Measurements from ENCODE around the gene SORCS2.

- no peak for TF ChIP-seq CTCF (IDR thresholded peaks at IDR 0.05 in 4 of 5, conservative IDR thresholded peaks at IDR 0.05 in 1 of 5)
- TF ChIP-seq POLR2A (IDR thresholded peaks at IDR 0.05) = no peak
Observed at GRCh38 chr4:7747062-7747385, 554.7 kb downstream of the SORCS2 start.

Measured in gastrocnemius medialis (tissue), 4 donors.